Choroid plexus epithelial cell (primary cell): ENCODE results near the gene CS.
A peak's percentile ranks its signal among the peaks of the same experiment; 100 is the strongest.
"Not testable (repeated sequence)": the region's sequence is repeated elsewhere in the genome, so short reads cannot be mapped to it uniquely, and the experiment has no call there.

Source experiments
- DNase-seq: peaks from one replicate; pipeline ENCODE4 v3.0.0-alpha.2; 2010; ENCODE audit warnings: low read depth
- H3K4me3 ChIP-seq: 2 replicates; pipeline ENCODE4 v1.5.1; 2011; ENCODE audit warnings: low read depth, mild to moderate bottlenecking, control low read depth, low read length, moderate library complexity
- CTCF ChIP-seq: conservative IDR thresholded peaks from 2 replicates; pipeline ENCODE4 v1.5.1; 2011; ENCODE audit warnings: low read depth, mild to moderate bottlenecking, control low read depth, inconsistent platforms, low read length, moderate library complexity

The CS gene

GRCh38 chr12:56274299-56274698 is 25.8 kb downstream of the CS start:
- DNase-seq = no peak
- no peak overlapping the region for H3K4me3 ChIP-seq
- no peak for TF ChIP-seq CTCF

GRCh38 chr12:56272468-56272867 is 27.7 kb downstream of the CS start:
- DNase-seq, H3K4me3 ChIP-seq: not testable (repeated sequence)

- peak; percentile 74 for TF ChIP-seq CTCF
- peak; percentile 66 for DNase-seq
- H3K4me3 ChIP-seq = no peak overlapping the region
Observed at GRCh38 chr12:56271031-56271430, 29.1 kb downstream of the CS start.

- peak overlapping the region; percentile 88 for H3K4me3 ChIP-seq
- TF ChIP-seq CTCF = no peak
- no peak for DNase-seq
Observed at GRCh38 chr12:56267443-56268071, 32.6 kb downstream of the CS start.

GRCh38 chr12:56266693-56267442 is 33.3 kb downstream of the CS start, which contains the start of gene COQ10A:
COQ10A (plus strand) TSS chr12:56266942; CDS start chr12:56267119, 177 bp downstream.
- H3K4me3 ChIP-seq = peak within 1 kb of the TSS; percentile 88
- DNase-seq = peak; percentile 86
- TF ChIP-seq CTCF = peak; percentile 79

- DNase-seq = not testable (repeated sequence)
Observed at GRCh38 chr12:56266068-56266692, 34.0 kb downstream of the CS start.

GRCh38 chr12:56262955-56263354 is 37.2 kb downstream of the CS start:
- not testable (repeated sequence) for H3K4me3 ChIP-seq, DNase-seq

More at GRCh38 chr12:56266068-56266692, 34.0 kb downstream of the CS start:
- peak overlapping the region; percentile 88 for H3K4me3 ChIP-seq

- peak; percentile 67 for DNase-seq
- TF ChIP-seq CTCF = no peak
- no peak overlapping the region for H3K4me3 ChIP-seq
Observed at GRCh38 chr12:56261503-56262232, 38.5 kb downstream of the CS start.
